ENCODE measurements around the gene PIKFYVE.
"Not testable (repeated sequence)": the region's sequence is repeated elsewhere in the genome, so short reads cannot be mapped to it uniquely, and the experiment has no call there.

The PIKFYVE gene, protein sequence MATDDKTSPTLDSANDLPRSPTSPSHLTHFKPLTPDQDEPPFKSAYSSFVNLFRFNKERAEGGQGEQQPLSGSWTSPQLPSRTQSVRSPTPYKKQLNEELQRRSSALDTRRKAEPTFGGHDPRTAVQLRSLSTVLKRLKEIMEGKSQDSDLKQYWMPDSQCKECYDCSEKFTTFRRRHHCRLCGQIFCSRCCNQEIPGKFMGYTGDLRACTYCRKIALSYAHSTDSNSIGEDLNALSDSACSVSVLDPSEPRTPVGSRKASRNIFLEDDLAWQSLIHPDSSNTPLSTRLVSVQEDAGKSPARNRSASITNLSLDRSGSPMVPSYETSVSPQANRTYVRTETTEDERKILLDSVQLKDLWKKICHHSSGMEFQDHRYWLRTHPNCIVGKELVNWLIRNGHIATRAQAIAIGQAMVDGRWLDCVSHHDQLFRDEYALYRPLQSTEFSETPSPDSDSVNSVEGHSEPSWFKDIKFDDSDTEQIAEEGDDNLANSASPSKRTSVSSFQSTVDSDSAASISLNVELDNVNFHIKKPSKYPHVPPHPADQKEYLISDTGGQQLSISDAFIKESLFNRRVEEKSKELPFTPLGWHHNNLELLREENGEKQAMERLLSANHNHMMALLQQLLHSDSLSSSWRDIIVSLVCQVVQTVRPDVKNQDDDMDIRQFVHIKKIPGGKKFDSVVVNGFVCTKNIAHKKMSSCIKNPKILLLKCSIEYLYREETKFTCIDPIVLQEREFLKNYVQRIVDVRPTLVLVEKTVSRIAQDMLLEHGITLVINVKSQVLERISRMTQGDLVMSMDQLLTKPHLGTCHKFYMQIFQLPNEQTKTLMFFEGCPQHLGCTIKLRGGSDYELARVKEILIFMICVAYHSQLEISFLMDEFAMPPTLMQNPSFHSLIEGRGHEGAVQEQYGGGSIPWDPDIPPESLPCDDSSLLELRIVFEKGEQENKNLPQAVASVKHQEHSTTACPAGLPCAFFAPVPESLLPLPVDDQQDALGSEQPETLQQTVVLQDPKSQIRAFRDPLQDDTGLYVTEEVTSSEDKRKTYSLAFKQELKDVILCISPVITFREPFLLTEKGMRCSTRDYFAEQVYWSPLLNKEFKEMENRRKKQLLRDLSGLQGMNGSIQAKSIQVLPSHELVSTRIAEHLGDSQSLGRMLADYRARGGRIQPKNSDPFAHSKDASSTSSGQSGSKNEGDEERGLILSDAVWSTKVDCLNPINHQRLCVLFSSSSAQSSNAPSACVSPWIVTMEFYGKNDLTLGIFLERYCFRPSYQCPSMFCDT (N-terminal part only)

DNA sequence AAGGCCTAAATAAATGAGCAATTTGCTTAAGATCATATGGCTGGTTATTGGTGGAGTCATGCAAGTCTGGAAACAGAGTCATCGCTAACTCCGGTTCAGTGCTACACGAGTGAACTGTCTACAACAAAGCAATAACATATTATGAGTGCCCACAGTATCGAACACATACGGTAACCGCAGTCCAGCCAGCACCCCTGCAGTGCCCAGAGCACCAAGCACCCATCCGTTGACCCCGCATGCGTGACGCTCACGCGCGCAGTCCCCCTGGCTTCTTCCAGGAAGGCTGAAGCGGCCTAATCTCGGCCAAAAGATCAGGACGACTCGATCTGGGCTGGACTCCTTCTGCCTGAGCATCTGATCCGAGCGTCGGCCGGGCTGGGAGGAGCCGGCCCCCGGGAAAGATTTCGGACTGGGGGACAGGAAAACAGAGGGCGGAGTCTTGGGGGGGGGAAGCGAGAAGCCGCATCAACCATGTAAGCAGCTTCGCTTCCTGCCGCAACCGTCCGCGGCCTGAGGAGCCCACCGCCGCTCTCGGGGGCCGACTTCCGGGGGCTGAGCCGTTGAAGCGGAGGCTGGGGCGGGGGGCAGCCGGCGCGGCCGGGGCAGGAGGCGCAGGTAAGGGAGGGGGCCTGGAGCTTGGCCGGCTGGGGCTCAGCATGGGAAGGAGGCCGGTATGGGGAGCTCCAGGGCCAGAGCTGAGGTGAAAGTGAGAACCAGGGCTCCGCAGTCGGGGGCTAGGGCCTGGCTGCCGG is at the start of gene PIKFYVE:
Gene PIKFYVE, plus strand, starts transcription at position 455 of the 752 bp plus-strand sequence. CDS start 5,265 bp downstream, outside the sequence.
- DNase-seq (ENCODE audit: low read depth), result peak; percentile 80

DNA sequence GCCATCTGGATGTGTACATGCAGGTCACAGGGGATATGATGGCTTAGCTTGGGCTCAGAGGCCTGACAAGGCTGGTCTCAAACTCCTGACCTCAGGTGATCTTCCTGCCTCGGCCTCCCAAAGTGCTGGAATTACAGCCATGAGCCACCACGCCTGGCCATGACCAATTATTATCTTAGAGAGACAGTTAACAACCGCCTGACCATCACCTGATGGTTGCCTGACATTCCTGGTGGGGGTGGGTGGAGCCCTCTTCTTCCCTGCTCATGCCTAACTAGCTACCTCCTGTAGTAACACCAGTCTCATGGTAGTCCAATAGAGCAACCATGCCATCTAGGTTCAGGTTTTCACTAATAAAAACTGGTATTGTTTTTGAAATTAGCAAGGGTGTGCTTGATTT is 44.2 kb upstream of the PIKFYVE start:
- DNase-seq (ENCODE audit: low read depth), result not testable (repeated sequence)

DNA sequence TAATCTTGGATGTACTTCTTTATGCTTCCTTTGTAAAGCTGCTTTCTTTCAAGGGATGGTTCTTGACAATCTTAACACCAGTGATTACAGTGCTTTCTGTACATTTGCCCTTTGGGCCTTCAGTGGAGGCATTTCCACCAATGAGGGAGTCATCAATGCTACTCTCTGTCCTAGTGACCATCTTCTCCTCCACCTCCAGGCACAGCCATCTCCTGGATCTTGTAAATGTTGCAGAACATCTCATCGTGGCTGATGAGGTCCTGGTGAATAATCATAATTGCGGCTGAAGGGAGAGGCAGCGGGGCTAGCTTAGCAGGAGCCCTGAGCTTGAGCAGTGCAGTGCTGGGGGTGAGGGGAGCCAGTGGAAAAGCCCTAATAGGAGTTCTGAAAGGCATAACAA is 43.7 kb upstream of the PIKFYVE start:
- DNase-seq (ENCODE audit: low read depth), result no peak

DNA sequence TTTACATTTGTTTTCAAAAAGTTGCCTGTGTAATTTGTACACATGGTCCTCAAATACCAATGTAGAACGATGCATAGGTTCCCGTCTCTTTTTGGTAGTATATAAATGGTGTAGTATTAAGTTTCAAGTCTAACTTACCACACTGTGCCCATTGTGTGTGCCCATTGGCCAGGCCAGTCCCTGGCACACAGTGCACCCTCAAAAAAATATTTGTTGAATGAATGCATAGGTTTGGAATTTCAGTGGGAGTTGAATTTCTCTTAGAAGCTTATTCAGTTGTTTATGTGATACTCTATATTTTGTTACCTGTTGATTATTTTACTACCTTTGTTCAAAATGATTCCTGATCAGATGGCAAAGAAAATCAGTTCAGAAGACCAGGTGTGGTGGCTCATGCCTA is 41.3 kb upstream of the PIKFYVE start:
- DNase-seq (ENCODE audit: low read depth), result no peak

DNA sequence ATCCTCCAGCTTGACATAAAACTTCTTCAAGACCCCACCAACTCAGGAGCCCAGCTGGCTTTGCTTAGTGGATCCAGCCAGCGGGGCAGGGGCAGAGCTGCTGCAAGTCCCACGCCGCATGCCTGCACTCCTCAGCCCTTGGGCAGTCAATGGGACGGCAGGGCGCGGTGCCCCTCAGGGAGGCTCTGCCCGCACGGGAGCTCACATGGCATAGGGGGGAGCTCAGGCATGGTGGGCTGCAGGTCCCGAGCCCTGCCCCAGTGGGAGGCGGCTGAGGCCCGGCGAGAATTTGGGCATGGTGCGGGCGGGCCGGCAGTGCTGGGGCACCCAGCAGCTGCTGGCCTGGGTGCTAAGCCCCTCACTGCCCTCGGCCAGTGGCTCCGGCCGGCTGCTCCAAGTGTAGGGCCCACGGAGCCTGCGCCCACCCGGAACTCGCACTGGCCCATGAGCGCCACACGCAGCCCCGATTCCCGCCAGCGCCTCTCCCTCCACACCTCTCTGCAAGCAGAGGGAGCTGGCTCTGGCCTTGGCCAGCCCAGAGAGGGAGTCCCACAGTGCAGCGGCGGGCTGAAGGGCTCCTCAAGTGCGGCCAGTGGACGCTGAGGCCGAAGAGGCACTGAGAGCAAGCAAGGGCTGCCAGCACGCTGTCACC is 38.3 kb upstream of the PIKFYVE start:
- no peak for DNase-seq (ENCODE audit: low read depth)

DNA sequence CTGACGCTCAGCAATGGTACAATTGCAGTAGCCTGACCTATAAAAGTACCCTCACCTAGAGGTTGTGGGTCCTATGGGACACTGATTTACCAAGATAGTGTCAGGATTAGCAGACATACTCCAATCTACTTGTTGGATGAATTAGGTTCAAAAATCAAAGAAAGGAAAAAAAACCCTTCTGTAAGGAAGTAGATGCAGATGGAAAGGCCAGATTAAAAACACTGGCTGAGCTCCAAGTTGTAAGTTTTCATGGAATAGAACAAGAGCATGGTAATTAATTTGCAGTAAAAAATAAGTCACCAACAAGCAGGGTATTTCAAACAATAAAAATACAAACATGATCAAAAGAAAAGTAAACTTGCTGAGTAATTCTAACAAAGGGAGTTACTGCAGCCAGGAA is 37.6 kb upstream of the PIKFYVE start:
- no peak for DNase-seq (ENCODE audit: low read depth)

DNA sequence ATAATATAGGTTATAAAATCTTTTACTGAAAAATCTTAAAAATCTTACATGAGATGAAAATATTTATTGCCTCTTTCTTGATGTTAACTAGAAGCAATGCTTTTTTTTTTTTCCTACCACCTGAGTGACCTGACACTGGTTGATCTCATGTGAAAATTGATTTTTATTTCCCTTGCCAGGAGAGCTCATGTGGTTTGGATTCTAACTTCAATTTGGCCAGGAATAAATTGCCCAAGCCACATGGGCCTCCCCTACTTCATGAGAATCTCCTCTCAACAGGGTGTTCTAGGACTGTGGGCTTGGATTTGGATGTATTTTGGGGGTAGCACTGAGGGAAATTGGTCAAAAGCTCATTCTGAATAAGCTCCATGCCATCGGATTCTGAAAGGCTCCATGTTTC is 31.3 kb upstream of the PIKFYVE start:
- DNase-seq (ENCODE audit: low read depth), result no peak

DNA sequence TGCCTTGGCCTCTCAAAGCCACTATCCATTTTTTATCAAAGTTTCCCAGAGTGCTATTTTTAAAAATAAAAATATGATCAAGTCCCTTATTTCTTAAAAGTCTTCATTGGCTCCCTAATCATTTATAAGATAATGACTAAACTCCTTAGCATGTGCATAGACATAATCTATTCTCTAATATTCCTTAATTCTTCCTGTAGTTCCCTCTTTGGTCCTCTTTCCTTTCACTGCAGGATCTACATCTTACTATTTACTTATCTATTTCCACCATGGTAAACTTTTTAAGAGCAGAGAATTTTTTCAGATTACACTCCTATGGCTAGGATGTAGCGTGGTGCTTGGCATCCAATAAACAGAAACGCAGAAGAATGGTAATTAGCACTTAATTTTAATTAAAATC is 30.2 kb upstream of the PIKFYVE start:
- no peak for DNase-seq (ENCODE audit: low read depth)

DNA sequence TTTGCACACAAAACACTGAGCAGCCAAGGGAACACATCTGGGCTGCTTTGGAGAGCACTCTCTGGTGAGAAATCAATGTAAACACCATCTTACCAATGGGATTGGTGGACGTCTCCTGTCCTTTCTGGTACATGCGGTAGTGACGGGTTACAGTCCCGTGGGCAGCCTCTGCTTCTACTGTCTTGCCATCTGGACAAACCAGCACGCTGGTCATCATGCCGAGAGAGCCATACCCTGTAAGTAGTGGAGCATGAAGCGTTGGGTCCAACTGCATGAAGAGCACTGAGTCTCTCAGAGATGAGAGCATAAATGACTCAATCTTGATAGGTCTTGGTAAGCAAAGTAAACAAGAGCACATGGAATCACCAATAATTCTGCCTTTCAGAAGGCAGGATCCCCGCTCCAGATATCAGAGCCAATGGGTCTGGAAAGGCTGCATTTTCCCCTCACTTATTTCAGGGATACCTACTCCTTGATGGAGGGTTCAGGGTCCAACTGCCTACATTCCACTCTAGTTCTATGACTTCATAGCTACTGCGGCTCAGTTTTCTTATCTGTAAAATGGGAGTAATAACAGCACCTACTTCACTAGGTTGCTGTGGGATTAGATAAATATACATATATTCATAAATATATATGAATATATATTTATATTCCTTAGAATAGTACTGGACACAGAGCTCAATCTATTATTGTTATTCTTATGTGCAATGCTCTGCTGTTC is 26.1 kb upstream of the PIKFYVE start:
- no peak for DNase-seq (ENCODE audit: low read depth)

DNA sequence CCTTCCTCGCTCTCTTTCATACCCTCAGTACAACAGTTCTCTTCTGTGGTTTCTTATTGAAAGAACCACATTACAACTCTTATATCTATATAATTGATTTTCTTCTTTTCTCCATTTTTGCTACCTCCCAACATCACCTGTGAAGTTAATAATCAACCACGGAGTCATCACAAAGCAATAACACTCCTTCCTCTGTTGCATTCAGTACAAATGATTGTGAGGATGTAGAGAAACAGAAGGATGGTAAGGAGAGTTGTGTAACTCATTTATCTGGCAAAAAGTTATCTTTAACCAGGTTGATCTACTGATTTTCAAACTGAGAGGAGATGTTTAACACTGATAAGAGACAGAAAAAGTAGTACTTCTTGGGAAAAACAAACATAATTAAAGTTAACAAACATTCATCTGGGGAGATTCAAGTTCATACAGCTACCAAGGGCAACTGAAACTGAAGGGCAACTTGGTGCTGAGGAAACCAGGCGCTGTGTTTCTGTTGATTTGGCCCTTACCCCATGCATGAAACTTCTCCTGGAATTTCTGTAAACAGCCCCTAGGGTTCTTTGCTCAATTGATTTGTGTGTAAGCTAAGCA is 25.3 kb upstream of the PIKFYVE start:
- DNase-seq (ENCODE audit: low read depth), result no peak

DNA sequence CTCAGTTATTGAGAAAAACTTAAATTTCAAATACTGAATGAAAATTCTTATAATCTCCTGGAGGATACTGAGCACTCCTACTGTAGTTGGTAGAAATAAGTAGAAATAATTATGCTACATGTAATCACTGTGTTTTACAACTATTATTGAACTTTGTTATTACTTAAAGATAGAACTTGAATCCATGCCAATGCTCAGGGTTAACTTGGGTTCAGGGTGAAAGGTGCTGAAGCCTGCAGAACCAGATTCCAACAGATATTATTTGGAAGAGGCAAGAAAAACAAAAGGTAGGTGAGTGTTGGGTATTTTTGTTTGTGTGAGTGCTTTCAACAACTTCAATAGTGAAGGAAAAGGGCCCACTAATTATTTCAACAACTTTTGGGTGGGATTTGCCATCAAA is 21.6 kb upstream of the PIKFYVE start:
- no peak for DNase-seq (ENCODE audit: low read depth)

DNA sequence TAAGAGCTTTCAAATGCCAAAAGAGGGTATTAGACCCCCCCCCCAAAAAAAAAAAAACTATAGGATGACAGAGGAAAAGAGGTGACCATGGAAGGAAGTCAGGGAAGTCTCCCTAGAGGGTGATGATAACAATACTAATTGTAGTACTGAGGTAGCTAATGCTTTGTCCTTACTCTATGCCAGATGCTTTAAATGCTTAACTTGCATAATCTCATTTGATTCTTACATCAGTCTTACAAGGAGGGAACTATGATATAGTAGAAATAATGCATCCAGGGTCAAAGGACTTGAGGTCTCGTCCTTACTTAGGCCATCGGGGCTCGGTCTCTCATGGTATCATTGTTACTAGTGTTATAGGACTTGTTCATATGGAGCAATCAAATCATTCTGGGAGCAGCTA is 20.3 kb upstream of the PIKFYVE start:
- no peak for DNase-seq (ENCODE audit: low read depth)

DNA sequence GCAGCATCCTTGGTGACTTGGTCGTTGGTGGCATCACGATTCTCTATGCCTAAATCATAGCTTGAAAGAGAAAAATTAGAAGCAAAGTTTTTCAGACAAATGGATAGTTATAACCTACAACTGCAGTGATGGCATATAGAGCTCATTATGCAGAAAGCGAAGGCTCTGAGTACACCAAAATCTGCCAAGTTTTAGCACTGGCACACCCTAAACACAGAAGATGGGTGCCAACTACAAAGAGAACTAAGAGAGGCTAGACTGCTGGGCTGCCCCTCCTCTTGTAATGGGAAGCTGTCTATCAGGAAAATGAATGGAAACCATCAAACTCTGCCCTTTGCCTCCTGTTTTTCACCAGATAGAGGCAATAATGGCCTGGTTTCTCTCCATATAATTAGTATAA is 17.5 kb upstream of the PIKFYVE start:
- no peak for DNase-seq (ENCODE audit: low read depth)

DNA sequence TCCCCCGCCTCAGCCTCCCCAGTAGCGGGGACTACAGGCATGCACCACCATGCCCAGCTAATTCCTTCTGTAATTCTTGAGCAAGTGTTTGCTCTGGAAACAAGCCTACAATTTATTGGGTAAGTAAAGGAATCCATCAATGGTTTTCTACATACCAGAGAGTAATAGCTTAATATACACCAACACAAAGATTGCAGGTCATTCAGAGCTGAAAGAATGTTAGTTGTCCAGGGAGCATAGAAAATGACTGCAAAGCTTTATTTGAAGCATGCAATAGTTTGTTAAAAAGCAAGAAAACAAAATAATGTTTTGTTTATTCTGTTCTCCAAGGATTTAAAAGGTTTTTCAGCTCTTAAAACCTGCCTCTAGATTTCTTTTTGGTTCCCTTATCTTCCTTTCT is 16.8 kb upstream of the PIKFYVE start:
- no peak for DNase-seq (ENCODE audit: low read depth)

DNA sequence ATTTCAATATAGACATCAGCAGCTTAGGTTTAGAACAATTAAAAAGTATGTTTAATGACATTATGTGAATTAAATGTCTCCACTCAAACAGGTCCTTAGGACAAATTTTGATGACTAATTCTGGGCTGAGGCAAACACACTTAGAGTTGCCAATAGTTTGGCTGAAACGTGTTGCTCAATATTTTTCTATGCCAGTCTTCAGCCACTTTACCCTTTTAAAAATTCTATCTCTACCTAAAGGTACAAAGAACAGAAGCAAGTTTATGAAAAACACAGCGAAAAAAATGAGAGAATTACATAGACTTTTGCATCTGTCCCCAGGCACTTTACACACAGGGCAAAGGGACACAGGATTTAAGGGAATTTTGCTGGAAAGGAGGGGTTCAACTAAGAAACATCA is 15.7 kb upstream of the PIKFYVE start:
- no peak for DNase-seq (ENCODE audit: low read depth)

DNA sequence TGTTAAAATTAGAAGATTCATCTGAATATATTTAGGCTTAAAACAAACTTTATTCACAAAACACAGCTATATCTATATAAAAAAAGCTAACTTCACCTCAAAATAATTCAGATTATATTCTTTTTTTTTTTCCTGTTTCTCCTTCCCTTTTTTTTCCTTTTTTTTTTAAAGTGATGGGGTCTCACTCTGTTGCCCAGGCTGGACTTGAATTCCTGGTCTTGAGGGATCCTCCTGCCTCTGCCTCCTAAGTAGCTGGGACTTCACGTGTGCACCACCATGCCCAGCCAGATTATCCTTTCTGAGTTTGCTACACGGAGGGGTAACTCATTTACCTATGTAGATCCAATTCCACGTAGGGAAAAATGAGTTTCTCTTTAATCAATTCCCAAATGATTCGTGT is 15.0 kb upstream of the PIKFYVE start:
- no peak for DNase-seq (ENCODE audit: low read depth)

DNA sequence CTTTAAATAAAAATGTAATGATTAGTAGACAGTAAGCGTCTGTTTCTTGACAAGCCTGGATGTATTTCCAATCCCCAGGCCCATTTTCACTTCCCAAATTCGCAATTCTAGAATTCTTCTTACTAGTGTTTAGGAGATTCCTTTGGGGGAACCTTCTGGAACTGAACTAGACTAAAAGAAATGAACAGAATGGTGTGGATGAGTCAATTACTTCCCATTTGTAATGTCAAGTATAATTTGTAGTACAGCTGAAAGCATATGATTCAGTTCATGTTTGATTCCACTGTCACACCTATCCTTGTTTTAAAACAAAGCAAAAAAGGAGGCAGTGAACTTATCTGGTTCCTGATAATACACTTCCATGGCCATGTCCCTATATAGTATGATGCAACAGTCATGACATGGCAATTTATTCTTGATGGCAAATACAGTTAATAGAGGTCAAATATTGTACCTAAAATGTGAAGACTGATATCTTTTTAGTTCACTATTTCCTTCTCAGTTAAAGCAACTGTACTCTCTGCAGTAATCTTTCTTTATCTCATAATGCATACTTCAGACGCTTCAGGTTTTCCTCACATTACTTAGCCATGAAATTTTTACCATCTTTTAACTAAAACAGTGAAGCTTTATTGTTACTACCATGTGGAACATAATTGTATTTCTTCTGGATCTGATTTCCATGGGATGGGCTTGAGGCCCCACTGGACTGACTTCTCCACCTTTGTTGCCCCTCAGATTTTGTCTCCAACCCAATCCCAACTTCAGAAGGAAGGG is 13.2 kb upstream of the PIKFYVE start:
- no peak for DNase-seq (ENCODE audit: low read depth)

DNA sequence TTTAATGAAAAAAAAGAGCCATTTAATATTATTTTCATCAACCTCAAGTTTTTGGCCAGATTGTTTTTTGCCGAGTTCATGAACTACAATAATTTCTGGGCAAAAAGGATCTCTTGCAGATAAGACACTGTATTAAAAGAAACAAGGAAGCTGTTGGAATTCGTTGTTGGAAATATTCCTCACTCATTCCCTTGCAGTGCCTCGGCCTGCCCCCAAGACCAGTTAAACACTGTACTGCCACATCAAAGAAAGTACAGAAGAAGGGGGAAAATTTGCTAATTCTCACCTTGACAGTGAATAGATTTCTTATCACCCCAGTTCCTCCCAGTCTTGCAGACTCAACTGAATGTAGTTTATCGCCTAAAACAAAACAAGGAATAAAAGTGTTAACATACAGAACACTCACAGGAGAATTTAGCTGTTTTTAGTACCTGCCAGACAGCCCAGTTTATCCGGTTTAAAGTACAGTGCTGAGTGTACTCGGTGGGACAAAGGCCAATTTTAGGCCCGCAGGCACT is 12.4 kb upstream of the PIKFYVE start:
- no peak for DNase-seq (ENCODE audit: low read depth)
